Stimulated activated CD4-positive, alpha-beta T cell treated with anti-CD3 and anti-CD28 coated beads, Interleukin-15, amount 100 ng/mL, for 24 hours (primary cell): Measurements from ENCODE around the gene HPSE2.
"Not testable (repeated sequence)": the region's sequence is repeated elsewhere in the genome, so short reads cannot be mapped to it uniquely, and the experiment has no call there.

ENCODE experiments used
- DNase-seq: peaks from one replicate; pipeline ENCODE4 v3.0.0-alpha.2; 2020

The HPSE2 gene

GRCh38 chr10:98608411-98608810 lies 627.2 kb downstream of the HPSE2 start:
- no peak for DNase-seq

GRCh38 chr10:98602224-98602623 lies 633.4 kb downstream of the HPSE2 start:
- no peak for DNase-seq

- no peak for DNase-seq
These were observed 636.5 kb downstream of the HPSE2 start for GRCh38 chr10:98599032-98599610.

- no peak for DNase-seq
These were observed 639.2 kb downstream of the HPSE2 start for GRCh38 chr10:98596404-98596803.

GRCh38 chr10:98589691-98590090 lies 646.0 kb downstream of the HPSE2 start:
- no peak for DNase-seq

- DNase-seq, result no peak
These were observed 646.6 kb downstream of the HPSE2 start for GRCh38 chr10:98589007-98589406.

GRCh38 chr10:98587156-98587837 lies 648.4 kb downstream of the HPSE2 start:
- no peak for DNase-seq

- no peak for DNase-seq
These were observed 649.6 kb downstream of the HPSE2 start for GRCh38 chr10:98586096-98586495.

GRCh38 chr10:98582363-98582762 lies 653.3 kb downstream of the HPSE2 start:
- DNase-seq, result no peak

GRCh38 chr10:98577578-98577977 lies 658.1 kb downstream of the HPSE2 start:
- no peak for DNase-seq

- no peak for DNase-seq
These were observed 658.5 kb downstream of the HPSE2 start for GRCh38 chr10:98577168-98577567.

GRCh38 chr10:98576096-98576495 lies 659.6 kb downstream of the HPSE2 start:
- DNase-seq, result no peak

- no peak for DNase-seq
These were observed 663.1 kb downstream of the HPSE2 start for GRCh38 chr10:98572594-98572993.

GRCh38 chr10:98570834-98571233 lies 664.8 kb downstream of the HPSE2 start:
- no peak for DNase-seq

GRCh38 chr10:98569853-98570252 lies 665.8 kb downstream of the HPSE2 start:
- DNase-seq, result no peak

GRCh38 chr10:98568551-98568950 lies 667.1 kb downstream of the HPSE2 start:
- no peak for DNase-seq

- no peak for DNase-seq
These were observed 668.1 kb downstream of the HPSE2 start for GRCh38 chr10:98567391-98568133.

- DNase-seq, result no peak
These were observed 671.8 kb downstream of the HPSE2 start for GRCh38 chr10:98563811-98564210.

- no peak for DNase-seq
These were observed 675.1 kb downstream of the HPSE2 start for GRCh38 chr10:98560565-98560964.

- DNase-seq, result no peak
These were observed 679.6 kb downstream of the HPSE2 start for GRCh38 chr10:98556061-98556460.

- no peak for DNase-seq
These were observed 680.5 kb downstream of the HPSE2 start for GRCh38 chr10:98555021-98555619.

- DNase-seq, result not testable (repeated sequence)
These were observed 694.1 kb downstream of the HPSE2 start for GRCh38 chr10:98541561-98541960.

GRCh38 chr10:98539578-98539977 lies 696.1 kb downstream of the HPSE2 start:
- DNase-seq, result no peak

- DNase-seq, result no peak
These were observed 697.2 kb downstream of the HPSE2 start for GRCh38 chr10:98538472-98538871.
